ENCODE measurements around the gene TOR4A. TPM values are rescaled to one million over a fixed set of nuclear protein-coding genes. Genes with fewer than 3 reads are reported as not detected.

TOR4A gene
- total and polyA plus RNA-seq, 10 of the 15 experiments (the other 5 are each of a cell fraction or from before 2014, with no cell fraction given): 2.0 to 19.9 (median 3.7) TPM

GRCh38 chr9:137235424-137236237, 41.9 kb upstream of the TOR4A start:
- H3K4me3 ChIP-seq: no peak overlapping the region
- no TSS peak for BruUV-seq (replicated peaks)
- ATAC-seq: no peak
- no peak overlapping the region for H3K4me2 ChIP-seq (ENCODE audit: control insufficient read depth, insufficient read depth)
- ChIA-PET POLR2A (interaction anchor here (0.6 to 2.1 kb wide), 6 partner anchors 11 to 805 kb away, joined by 3 to 15 read pairs (median 5); partner anchors contain the start of genes CYSRT1, SSNA1 and TPRN), RAD21 (ENCODE audit: unreplicated experiment) (interaction anchor here (0.6 to 4.6 kb wide), 15 partner anchors 12 to 289 kb away, joined by 3 to 20 read pairs (median 5); partner anchors contain the start of genes ANAPC2, NELFB, RNF208 and SAPCD2), SMC1A (ENCODE audit: uncharacterized antibody, unreplicated experiment) (interaction anchor here (0.7 to 1.6 kb wide), 5 partner anchors 27 to 175 kb away, joined by 3 to 5 read pairs (median 4); no protein-coding TSS in a partner anchor), CTCF (interaction anchor here (0.9 to 2.1 kb wide), 16 partner anchors 13 to 207 kb away, joined by 3 to 24 read pairs (median 6); partner anchors contain the start of genes NELFB, SAPCD2 and SSNA1)
- no peak overlapping the region for H2AFZ ChIP-seq (ENCODE audit: control insufficient read depth, low read depth, low read length)
- in situ Hi-C loops (cut with MboI) (no loop called here), intact Hi-C loops (cut with micrococcal nuclease; ENCODE audit: unreplicated experiment) (loop anchor here (5.0 kb wide), 1 partner anchor 448 kb away; no protein-coding TSS in a partner anchor)
- H3K9ac ChIP-seq (ENCODE audit: control insufficient read depth, insufficient read depth, low read length): no peak overlapping the region
- FAIRE-seq: no peak
- no peaks in the 10 kb centered on the region for H3K36me3 ChIP-seq (ENCODE audit: control insufficient read depth in 2 of 2, insufficient read depth in 2 of 2, low read length in 1 of 2)
- H3K27ac ChIP-seq (ENCODE audit: control insufficient read depth, insufficient read depth): no peak overlapping the region
- peaks cover 6% of the 10 kb centered on the region for H3K79me2 ChIP-seq (ENCODE audit: control insufficient read depth, insufficient read depth, low read length)
- H4K20me1 ChIP-seq (ENCODE audit: control insufficient read depth, insufficient read depth): no peaks in the 10 kb centered on the region
- TF ChIP-seq RAD21 (IDR thresholded peaks at IDR 0.05; ENCODE audit: insufficient read depth, low read depth, low read length): no peak
- TF ChIP-seq SUPT20H (IDR thresholded peaks at IDR 0.05; ENCODE audit: borderline replicate concordance, control insufficient read depth, low read depth, low read length): no peak
- no peak for TF ChIP-seq E2F8 (IDR thresholded peaks at IDR 0.05; ENCODE audit: low read depth, partially characterized antibody)
- no peak for TF ChIP-seq CBX5 (IDR thresholded peaks at IDR 0.05; ENCODE audit: low read depth)
- no peak for TF ChIP-seq ESRRA (IDR thresholded peaks at IDR 0.05; ENCODE audit: low read length)
- no peak for TF ChIP-seq FOXK2 (IDR thresholded peaks at IDR 0.05)
- no peak for TF ChIP-seq SUZ12 (IDR thresholded peaks at IDR 0.05; ENCODE audit: unreplicated experiment)
- no peak for TF ChIP-seq SRF (IDR thresholded peaks at IDR 0.05; ENCODE audit: low read depth in 2 of 2, low read length in 2 of 2)
- no peak for TF ChIP-seq NFYA (IDR thresholded peaks at IDR 0.05; ENCODE audit: borderline replicate concordance, low read depth, low read length)
- no peaks in the 10 kb centered on the region for H3K9me3 ChIP-seq (replicated peaks; ENCODE audit: control insufficient read depth, insufficient read depth, low read length)
- no peak for DNase-seq (ENCODE audit: low read depth, low spot score)
- no peaks in the 10 kb centered on the region for H3K27me3 ChIP-seq (replicated peaks in 1 of 2; ENCODE audit: control insufficient read depth in 2 of 2, insufficient read depth in 2 of 2, low read length in 1 of 2)
- 52% methylated on average over 31 of the region's 35 CpGs for WGBS (ENCODE audit: insufficient coverage, insufficient replicate concordance, low lambda C conversion rate, missing lambda C conversion rate)
- H3K4me1 ChIP-seq (ENCODE audit: control insufficient read depth, insufficient read depth, low read length): peaks cover 26% of the 10 kb centered on the region

All from GM12878 (cell line).